ENCODE data around the gene PLEKHJ1. TPM values are rescaled to one million over a fixed set of nuclear protein-coding genes. Genes with fewer than 3 reads are reported as not detected.

The PLEKHJ1 gene
- total and polyA plus RNA-seq, 2 of the 8 experiments (the other 6 are each of a cell fraction or from before 2014, with no cell fraction given) = 135 to 187 TPM

DNA sequence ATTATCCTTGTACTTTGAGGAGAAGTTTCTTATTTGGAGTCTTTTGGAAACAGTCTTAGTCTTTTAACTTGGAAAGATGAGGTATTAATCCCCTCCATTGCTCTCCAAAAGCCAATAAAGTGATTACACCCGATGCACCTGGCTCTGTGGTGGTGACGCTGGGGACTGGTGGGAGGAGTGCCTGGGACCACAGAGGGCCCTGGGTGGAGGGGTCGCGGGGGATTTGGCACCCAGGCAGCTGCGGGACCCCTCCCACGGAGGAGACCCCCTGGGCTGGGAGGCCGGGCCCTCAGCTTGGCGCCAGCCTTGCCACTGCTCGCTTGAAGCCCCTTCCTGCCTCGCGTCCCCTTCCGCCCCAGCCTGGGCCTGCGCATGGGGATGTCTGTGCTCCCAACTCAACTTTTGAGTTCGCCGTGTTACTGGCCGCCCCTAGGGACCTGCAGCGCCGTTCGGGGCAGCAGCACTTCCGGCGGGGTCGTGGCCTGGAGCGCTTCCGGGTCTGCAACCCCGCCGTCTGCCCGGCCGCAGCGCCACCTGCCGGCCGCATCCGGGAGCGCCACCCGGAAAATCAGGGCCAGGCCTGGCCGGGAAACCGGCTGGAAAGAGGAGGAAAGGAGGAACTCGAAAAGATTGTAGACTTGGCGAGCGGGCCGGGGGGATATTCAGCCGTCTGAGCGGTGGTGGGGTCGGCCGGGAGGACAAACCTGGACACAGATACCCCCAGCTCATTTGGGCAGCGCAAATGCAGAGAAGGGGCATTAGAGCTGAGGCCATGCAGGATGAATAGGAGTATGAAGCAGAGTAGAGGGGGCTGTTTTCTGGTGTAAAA, 37.4 kb upstream of the PLEKHJ1 start (continued):
- TF ChIP-seq, protein P1, sequence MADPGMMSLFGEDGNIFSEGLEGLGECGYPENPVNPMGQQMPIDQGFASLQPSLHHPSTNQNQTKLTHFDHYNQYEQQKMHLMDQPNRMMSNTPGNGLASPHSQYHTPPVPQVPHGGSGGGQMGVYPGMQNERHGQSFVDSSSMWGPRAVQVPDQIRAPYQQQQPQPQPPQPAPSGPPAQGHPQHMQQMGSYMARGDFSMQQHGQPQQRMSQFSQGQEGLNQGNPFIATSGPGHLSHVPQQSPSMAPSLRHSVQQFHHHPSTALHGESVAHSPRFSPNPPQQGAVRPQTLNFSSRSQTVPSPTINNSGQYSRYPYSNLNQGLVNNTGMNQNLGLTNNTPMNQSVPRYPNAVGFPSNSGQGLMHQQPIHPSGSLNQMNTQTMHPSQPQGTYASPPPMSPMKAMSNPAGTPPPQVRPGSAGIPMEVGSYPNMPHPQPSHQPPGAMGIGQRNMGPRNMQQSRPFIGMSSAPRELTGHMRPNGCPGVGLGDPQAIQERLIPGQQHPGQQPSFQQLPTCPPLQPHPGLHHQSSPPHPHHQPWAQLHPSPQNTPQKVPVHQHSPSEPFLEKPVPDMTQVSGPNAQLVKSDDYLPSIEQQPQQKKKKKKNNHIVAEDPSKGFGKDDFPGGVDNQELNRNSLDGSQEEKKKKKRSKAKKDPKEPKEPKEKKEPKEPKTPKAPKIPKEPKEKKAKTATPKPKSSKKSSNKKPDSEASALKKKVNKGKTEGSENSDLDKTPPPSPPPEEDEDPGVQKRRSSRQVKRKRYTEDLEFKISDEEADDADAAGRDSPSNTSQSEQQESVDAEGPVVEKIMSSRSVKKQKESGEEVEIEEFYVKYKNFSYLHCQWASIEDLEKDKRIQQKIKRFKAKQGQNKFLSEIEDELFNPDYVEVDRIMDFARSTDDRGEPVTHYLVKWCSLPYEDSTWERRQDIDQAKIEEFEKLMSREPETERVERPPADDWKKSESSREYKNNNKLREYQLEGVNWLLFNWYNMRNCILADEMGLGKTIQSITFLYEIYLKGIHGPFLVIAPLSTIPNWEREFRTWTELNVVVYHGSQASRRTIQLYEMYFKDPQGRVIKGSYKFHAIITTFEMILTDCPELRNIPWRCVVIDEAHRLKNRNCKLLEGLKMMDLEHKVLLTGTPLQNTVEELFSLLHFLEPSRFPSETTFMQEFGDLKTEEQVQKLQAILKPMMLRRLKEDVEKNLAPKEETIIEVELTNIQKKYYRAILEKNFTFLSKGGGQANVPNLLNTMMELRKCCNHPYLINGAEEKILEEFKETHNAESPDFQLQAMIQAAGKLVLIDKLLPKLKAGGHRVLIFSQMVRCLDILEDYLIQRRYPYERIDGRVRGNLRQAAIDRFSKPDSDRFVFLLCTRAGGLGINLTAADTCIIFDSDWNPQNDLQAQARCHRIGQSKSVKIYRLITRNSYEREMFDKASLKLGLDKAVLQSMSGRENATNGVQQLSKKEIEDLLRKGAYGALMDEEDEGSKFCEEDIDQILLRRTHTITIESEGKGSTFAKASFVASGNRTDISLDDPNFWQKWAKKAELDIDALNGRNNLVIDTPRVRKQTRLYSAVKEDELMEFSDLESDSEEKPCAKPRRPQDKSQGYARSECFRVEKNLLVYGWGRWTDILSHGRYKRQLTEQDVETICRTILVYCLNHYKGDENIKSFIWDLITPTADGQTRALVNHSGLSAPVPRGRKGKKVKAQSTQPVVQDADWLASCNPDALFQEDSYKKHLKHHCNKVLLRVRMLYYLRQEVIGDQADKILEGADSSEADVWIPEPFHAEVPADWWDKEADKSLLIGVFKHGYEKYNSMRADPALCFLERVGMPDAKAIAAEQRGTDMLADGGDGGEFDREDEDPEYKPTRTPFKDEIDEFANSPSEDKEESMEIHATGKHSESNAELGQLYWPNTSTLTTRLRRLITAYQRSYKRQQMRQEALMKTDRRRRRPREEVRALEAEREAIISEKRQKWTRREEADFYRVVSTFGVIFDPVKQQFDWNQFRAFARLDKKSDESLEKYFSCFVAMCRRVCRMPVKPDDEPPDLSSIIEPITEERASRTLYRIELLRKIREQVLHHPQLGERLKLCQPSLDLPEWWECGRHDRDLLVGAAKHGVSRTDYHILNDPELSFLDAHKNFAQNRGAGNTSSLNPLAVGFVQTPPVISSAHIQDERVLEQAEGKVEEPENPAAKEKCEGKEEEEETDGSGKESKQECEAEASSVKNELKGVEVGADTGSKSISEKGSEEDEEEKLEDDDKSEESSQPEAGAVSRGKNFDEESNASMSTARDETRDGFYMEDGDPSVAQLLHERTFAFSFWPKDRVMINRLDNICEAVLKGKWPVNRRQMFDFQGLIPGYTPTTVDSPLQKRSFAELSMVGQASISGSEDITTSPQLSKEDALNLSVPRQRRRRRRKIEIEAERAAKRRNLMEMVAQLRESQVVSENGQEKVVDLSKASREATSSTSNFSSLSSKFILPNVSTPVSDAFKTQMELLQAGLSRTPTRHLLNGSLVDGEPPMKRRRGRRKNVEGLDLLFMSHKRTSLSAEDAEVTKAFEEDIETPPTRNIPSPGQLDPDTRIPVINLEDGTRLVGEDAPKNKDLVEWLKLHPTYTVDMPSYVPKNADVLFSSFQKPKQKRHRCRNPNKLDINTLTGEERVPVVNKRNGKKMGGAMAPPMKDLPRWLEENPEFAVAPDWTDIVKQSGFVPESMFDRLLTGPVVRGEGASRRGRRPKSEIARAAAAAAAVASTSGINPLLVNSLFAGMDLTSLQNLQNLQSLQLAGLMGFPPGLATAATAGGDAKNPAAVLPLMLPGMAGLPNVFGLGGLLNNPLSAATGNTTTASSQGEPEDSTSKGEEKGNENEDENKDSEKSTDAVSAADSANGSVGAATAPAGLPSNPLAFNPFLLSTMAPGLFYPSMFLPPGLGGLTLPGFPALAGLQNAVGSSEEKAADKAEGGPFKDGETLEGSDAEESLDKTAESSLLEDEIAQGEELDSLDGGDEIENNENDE (IDR thresholded peaks at IDR 0.05; ENCODE audit: insufficient replicate concordance, low read length) = no peak
- TF ChIP-seq MAFK (IDR thresholded peaks at IDR 0.05; ENCODE audit: low read depth, low read length) (no peak), TCF12 (IDR thresholded peaks at IDR 0.05; ENCODE audit: low read depth, low read length) (0 out of 2 replicates have a peak, but pooled peaks have one; percentile 15), NRF1 (IDR thresholded peaks at IDR 0.05; ENCODE audit: low read depth, low read length) (0 out of 2 replicates have a peak, but pooled peaks have one; percentile 26), POLR2AphosphoS5 (IDR thresholded peaks at IDR 0.05; ENCODE audit: low read depth, low read length) (peak; percentile 85; the same call in 1 of the 2 replicates), TBP (IDR thresholded peaks at IDR 0.05; ENCODE audit: low read depth, low read length) (no peak; the same call in 1 of the 2 replicates)
- TF ChIP-seq, protein P2, sequence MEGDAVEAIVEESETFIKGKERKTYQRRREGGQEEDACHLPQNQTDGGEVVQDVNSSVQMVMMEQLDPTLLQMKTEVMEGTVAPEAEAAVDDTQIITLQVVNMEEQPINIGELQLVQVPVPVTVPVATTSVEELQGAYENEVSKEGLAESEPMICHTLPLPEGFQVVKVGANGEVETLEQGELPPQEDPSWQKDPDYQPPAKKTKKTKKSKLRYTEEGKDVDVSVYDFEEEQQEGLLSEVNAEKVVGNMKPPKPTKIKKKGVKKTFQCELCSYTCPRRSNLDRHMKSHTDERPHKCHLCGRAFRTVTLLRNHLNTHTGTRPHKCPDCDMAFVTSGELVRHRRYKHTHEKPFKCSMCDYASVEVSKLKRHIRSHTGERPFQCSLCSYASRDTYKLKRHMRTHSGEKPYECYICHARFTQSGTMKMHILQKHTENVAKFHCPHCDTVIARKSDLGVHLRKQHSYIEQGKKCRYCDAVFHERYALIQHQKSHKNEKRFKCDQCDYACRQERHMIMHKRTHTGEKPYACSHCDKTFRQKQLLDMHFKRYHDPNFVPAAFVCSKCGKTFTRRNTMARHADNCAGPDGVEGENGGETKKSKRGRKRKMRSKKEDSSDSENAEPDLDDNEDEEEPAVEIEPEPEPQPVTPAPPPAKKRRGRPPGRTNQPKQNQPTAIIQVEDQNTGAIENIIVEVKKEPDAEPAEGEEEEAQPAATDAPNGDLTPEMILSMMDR (IDR thresholded peaks at IDR 0.05; ENCODE audit: control extremely low read depth in 1 of 3, insufficient read depth in 1 of 3, low read depth in 1 of 3, low read length in 3 of 3) = peak; percentile 81 to 97 (median 96)
